Peyer's patch (tissue), 4 donors: ENCODE data around the gene ANK2. TPM values are rescaled to one million over a fixed set of nuclear protein-coding genes. Genes with fewer than 3 reads are reported as not detected.

Source experiments
- DNase-seq, 3 donors: peaks; one replicate each; pipeline ENCODE4 v3.0.0-alpha.2; 2017 to 2019
- H3K27ac ChIP-seq, 4 donors: fragments of 200-600 bp; sonication (generic); one replicate each; pipeline ENCODE4 v1.5.1; 2016 to 2019
- H3K27me3 ChIP-seq, 2 donors: fragments of 200-600 bp; sonication (generic); one replicate each; pipeline ENCODE4 v1.5.1; 2019
- H3K36me3 ChIP-seq, 3 donors: fragments of 200-600 bp; sonication (generic); one replicate each; pipeline ENCODE4 v1.5.1; 2016 to 2019
- H3K4me1 ChIP-seq, 4 donors: fragments of 200-600 bp; sonication (generic); one replicate each; pipeline ENCODE4 v1.5.1; 2016 to 2019
- H3K4me3 ChIP-seq, 4 donors: fragments of 200-600 bp; sonication (generic); 1 replicate in 3 of 4; 2 replicates in 1 of 4; pipeline ENCODE4 v1.5.1; 2016 to 2019; ENCODE audit warnings: mild to moderate bottlenecking in 1 of 4
- H3K9me3 ChIP-seq, 4 donors: fragments of 200-600 bp; sonication (generic); one replicate each; pipeline ENCODE4 v1.5.1; 2016 to 2019; ENCODE audit warnings: mild to moderate bottlenecking in 1 of 4
- POLR2A ChIP-seq, 2 donors: fragments of 450-650 bp; IDR thresholded peaks; one replicate each; pipeline ENCODE4 v1.5.1; 2017; ENCODE audit warnings: antibody characterized with exemption in 2 of 2, mild to moderate bottlenecking in 2 of 2, moderate library complexity in 2 of 2
- small RNA-seq, 2 donors: library from RNA; depleted of rRNA; stranded (forward); fragments of <200 nt; gene quantifications; one replicate each; pipeline ENCODE3, GENCODE V24; 2016
- total RNA-seq, 4 donors: library from RNA; depleted of rRNA; stranded (reverse); fragments of >200 nt; gene quantifications; one replicate each; pipeline ENCODE4 v1.1.0, GENCODE V29; 2016
- TF ChIP-seq, protein P1 (sequence below), 6 experiments: fragments of 450-650 bp in 4 of 6; fragments of 200-600 bp in 2 of 6; sonication (generic) in 1 of 6; IDR thresholded peaks; one replicate each; pipeline ENCODE4 v1.5.1; 2017 to 2019; ENCODE audit warnings: antibody characterized with exemption in 6 of 6, mild to moderate bottlenecking in 3 of 6, moderate library complexity in 1 of 6

Gene ANK2
- total RNA-seq, 4 donors from 2014 or later = 5.3 to 85.0 (median 21.1) TPM

- H3K27me3 ChIP-seq = no peaks in the 10 kb centered on the region
- H3K36me3 ChIP-seq = no peaks in the 10 kb centered on the region
- peaks cover 0 to 3% (median 0%) of the 10 kb centered on the region in 4 donors for H3K9me3 ChIP-seq
Measured at GRCh38 chr4:113420938-113421337, 371.5 kb downstream of the ANK2 start.

GRCh38 chr4:113423631-113424030 lies 374.2 kb downstream of the ANK2 start:
- DNase-seq = no peak
- no peak overlapping the region for H3K27ac ChIP-seq
- peaks cover 0 to 3% (median 0%) of the 10 kb centered on the region in 4 donors for H3K9me3 ChIP-seq
- TF ChIP-seq, protein P1, sequence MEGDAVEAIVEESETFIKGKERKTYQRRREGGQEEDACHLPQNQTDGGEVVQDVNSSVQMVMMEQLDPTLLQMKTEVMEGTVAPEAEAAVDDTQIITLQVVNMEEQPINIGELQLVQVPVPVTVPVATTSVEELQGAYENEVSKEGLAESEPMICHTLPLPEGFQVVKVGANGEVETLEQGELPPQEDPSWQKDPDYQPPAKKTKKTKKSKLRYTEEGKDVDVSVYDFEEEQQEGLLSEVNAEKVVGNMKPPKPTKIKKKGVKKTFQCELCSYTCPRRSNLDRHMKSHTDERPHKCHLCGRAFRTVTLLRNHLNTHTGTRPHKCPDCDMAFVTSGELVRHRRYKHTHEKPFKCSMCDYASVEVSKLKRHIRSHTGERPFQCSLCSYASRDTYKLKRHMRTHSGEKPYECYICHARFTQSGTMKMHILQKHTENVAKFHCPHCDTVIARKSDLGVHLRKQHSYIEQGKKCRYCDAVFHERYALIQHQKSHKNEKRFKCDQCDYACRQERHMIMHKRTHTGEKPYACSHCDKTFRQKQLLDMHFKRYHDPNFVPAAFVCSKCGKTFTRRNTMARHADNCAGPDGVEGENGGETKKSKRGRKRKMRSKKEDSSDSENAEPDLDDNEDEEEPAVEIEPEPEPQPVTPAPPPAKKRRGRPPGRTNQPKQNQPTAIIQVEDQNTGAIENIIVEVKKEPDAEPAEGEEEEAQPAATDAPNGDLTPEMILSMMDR (IDR thresholded peaks at IDR 0.05) = no peak
- no peak for TF ChIP-seq POLR2A (IDR thresholded peaks at IDR 0.05)
- no peaks in the 10 kb centered on the region for H3K4me1 ChIP-seq
- no peaks in the 10 kb centered on the region for H3K36me3 ChIP-seq
- no peak overlapping the region for H3K4me3 ChIP-seq
- no peaks in the 10 kb centered on the region for H3K27me3 ChIP-seq

More at GRCh38 chr4:113420938-113421337, 371.5 kb downstream of the ANK2 start:
- Histone ChIP-seq H3K4me1 (no peaks in the 10 kb centered on the region), H3K4me3 (no peak overlapping the region), H3K27ac (no peak overlapping the region)
- no peak for DNase-seq
- TF ChIP-seq POLR2A (IDR thresholded peaks at IDR 0.05) = no peak
- TF ChIP-seq, protein P1 (IDR thresholded peaks at IDR 0.05) = no peak

DNA sequence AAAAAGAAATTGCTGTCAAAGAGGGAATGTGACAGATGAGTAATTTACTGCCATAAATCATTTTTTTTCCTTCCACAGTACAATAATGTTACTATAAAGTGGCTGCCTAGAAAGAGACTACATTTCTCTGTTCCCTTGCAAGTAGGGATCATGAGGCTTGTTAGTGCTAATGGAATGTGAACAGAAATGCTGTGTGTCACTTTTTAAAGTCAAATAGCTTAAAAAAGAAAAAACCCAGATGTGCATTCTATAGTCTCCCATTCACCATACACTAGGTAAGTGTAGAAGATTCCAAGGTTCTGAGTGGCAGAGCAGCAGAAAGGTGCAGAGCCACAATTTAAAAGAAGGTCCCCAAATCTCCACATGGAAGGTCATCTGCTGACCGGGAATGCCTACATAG lies 383.7 kb downstream of the ANK2 start:
- no peaks in the 10 kb centered on the region for H3K9me3 ChIP-seq
- TF ChIP-seq POLR2A (IDR thresholded peaks at IDR 0.05) = no peak
- TF ChIP-seq, protein P1 (IDR thresholded peaks at IDR 0.05) = no peak
- no peaks in the 10 kb centered on the region for H3K36me3 ChIP-seq
- no peak for DNase-seq
- peaks cover 0 to 10% (median 0%) of the 10 kb centered on the region in 4 donors for H3K4me1 ChIP-seq
- no peaks in the 10 kb centered on the region for H3K27me3 ChIP-seq
- no peak overlapping the region for H3K4me3 ChIP-seq
- H3K27ac ChIP-seq = no peak overlapping the region

Small RNA genes within 50 kb of the gene (small RNA-seq; reads per million reads assigned to genes)
- 0 reads per million in 2 donors for gene MIR8082
- 0 reads per million in 2 donors for gene RN7SL184P
- 0 reads per million in 2 donors for gene RNU1-138P
